ENCODE measurements around the gene MAX.

Gene MAX, protein sequence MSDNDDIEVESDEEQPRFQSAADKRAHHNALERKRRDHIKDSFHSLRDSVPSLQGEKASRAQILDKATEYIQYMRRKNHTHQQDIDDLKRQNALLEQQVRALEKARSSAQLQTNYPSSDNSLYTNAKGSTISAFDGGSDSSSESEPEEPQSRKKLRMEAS
- total RNA-seq: 95.2 to 132 (median 102) reads per million in 4 experiments

- peak; percentile 96 for DNase-seq
Observed at GRCh38 chr14:65102441-65103149, at the start of gene MAX. TSS of gene MAX (minus strand) at chr14:65102517. CDS start at chr14:65102339, 178 bp downstream.

GRCh38 chr14:65151609-65151956, 49.3 kb upstream of the MAX start:
- no peak for DNase-seq

- DNase-seq: no peak
Observed at GRCh38 chr14:65150898-65151608, 48.7 kb upstream of the MAX start.

GRCh38 chr14:65149116-65149515, 46.8 kb upstream of the MAX start:
- no peak for DNase-seq

- DNase-seq: no peak
Observed at GRCh38 chr14:65144170-65144569, 41.9 kb upstream of the MAX start.

- no peak for DNase-seq
Observed at GRCh38 chr14:65142914-65143625, 40.8 kb upstream of the MAX start.

GRCh38 chr14:65142429-65142828, 40.1 kb upstream of the MAX start:
- no peak for DNase-seq

GRCh38 chr14:65141523-65141922, 39.2 kb upstream of the MAX start:
- no peak for DNase-seq

GRCh38 chr14:65137648-65138307, 35.5 kb upstream of the MAX start:
- DNase-seq: no peak

- no peak for DNase-seq
Observed at GRCh38 chr14:65134651-65135579, 32.6 kb upstream of the MAX start.

- no peak for DNase-seq
Observed at GRCh38 chr14:65132855-65133254, 30.5 kb upstream of the MAX start.

GRCh38 chr14:65131301-65131701, 29.0 kb upstream of the MAX start:
- DNase-seq: no peak

- no peak for DNase-seq
Observed at GRCh38 chr14:65128096-65128495, 25.8 kb upstream of the MAX start.

GRCh38 chr14:65117769-65118745, 15.7 kb upstream of the MAX start:
- DNase-seq: no peak

- DNase-seq: no peak
Observed at GRCh38 chr14:65115615-65116014, 13.3 kb upstream of the MAX start.

DNA sequence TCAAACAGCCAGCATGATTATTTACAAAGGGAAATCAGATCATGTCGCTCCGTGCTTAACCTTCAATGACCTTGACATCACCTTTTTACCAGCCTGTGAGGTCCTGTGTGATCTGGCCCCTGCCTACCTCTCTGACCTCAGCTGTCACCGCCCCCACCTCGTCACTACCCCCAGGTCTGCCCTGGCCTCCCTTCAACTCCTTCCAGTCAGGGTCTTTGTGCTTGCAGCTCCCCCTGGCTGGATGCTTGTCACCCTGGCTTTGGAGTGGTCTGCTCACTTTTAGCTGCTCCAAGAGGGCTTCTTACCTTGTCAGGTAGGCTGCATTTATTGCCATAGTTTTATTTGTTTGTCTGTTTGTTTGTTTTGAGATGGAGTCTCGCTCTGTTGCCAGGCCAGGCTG, 8.2 kb upstream of the MAX start:
- no peak for DNase-seq

DNA sequence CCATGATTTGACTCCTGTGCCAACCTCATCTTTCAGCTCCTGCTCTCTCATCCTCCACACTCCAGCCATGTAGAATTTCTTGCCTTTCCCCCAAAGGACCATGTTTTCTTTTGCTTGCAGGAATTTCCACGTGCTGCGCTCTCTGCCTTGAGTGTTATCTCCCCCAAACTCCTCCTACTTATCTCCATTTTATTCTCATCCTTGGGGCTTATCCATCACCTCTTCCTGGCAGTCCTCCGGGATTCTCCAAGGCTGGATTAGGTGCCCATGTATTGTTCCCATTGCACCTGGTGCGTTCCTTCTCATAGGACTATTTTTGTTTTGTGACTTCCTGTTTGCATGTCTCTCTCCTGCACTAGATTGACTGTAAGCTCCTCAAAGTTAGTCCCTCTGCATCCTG, 7.0 kb upstream of the MAX start:
- no peak for DNase-seq

GRCh38 chr14:65107200-65107599, 4.9 kb upstream of the MAX start:
- no peak for DNase-seq

- no peak for DNase-seq
Observed at GRCh38 chr14:65106736-65107135, 4.4 kb upstream of the MAX start.

- DNase-seq: no peak
Observed at GRCh38 chr14:65106316-65106715, 4.0 kb upstream of the MAX start.

DNA sequence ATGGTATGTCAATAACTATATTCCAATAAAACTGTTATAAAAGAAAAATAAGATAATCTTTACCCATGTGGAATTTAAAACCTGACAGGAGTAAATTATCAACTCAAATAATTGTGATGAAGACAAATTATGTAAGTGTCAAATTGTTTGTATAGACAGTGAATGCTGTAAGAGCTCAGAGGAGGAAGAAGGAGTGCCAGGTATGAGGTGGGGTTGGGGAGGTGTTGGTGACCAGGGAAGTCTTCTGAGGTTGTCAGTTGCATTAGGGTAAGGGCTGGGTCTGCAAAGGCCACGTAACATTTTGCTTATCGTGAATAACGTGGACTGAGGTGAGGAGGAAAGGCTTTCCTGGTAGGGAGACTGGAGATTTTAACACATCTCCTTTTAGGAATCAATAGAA, 2.5 kb upstream of the MAX start:
- no peak for DNase-seq
